Transverse colon (tissue), 4 donors: ENCODE results near the gene ATG2B. TPM values are rescaled to one million over a fixed set of nuclear protein-coding genes. Genes with fewer than 3 reads are reported as not detected.

Experiments used
- DNase-seq: peaks from one replicate; pipeline ENCODE4 v3.0.0-alpha.2; 2019
- H3K27ac ChIP-seq, 4 donors: fragments of 200-600 bp; sonication (generic); 2 replicates each; pipeline ENCODE4 v1.5.1; 2016 to 2018; ENCODE audit warnings: inconsistent platforms in 4 of 4
- H3K27me3 ChIP-seq: fragments of 200-600 bp; sonication (generic); 2 replicates; pipeline ENCODE4 v1.5.1; 2017; ENCODE audit warnings: inconsistent platforms
- H3K36me3 ChIP-seq, 4 donors: fragments of 200-600 bp; sonication (generic); 2 replicates each; pipeline ENCODE4 v1.5.1; 2017 to 2019; ENCODE audit warnings: inconsistent platforms in 4 of 4
- H3K4me1 ChIP-seq, 4 donors: fragments of 200-600 bp; sonication (generic); 2 replicates each; pipeline ENCODE4 v1.5.1; 2017 to 2020; ENCODE audit warnings: inconsistent platforms in 4 of 4
- H3K4me3 ChIP-seq, 4 donors: fragments of 200-600 bp; sonication (generic); 1 replicate in 1 of 4; 2 replicates in 3 of 4; pipeline versions ENCODE4 v1.5.1 to v1.6.1; 2017 to 2019; ENCODE audit warnings: inconsistent platforms in 4 of 4
- H3K9me3 ChIP-seq, 2 donors: fragments of 200-600 bp; sonication (generic); 2 replicates each; pipeline ENCODE4 v1.5.1; 2017 to 2019; ENCODE audit warnings: inconsistent platforms in 2 of 2
- EP300 ChIP-seq: sonication (generic); formaldehyde crosslinking; IDR thresholded peaks from one replicate; pipeline ENCODE4 v1.6.1; 2017; ENCODE audit warnings: antibody characterized with exemption, low read depth
- POLR2A ChIP-seq: fragments of 450-650 bp; IDR thresholded peaks from one replicate; pipeline ENCODE4 v1.6.1; 2016; ENCODE audit warnings: antibody characterized with exemption, mild to moderate bottlenecking, moderate library complexity
- POLR2AphosphoS5 ChIP-seq, 3 donors: sonication (generic); formaldehyde crosslinking; IDR thresholded peaks; one replicate each; pipeline ENCODE4 v1.6.1; 2016; ENCODE audit warnings: antibody characterized with exemption in 3 of 3
- WGBS, 2 donors: methylation state at CpG; one replicate each; pipeline ENCODE4 v1.1.5; 2018; ENCODE audit warnings: low coverage in 1 of 2; 5-methylcytosine and 5-hydroxymethylcytosine counted together
- in situ Hi-C, 4 donors: fragments of 200-750 bp; cut with MboI; loops; one replicate each; pipeline versions ENCODE4 v1.15.0 to v1.15.1; 2017; ENCODE audit warnings: low sequenced_read_pairs in 3 of 4, low pct_ligation_motif_present in 1 of 4, low pct_unique_long_range_greater_than_20kb in 1 of 4
- intact Hi-C: fragments of 100-400 bp; cut with DNase I; formaldehyde crosslinking; loops from one replicate; pipeline ENCODE4 v1.15.1; 2023; ENCODE audit warnings: low total_unique reads
- total RNA-seq, 4 donors: library from RNA; depleted of rRNA; stranded (reverse); fragments of >200 nt; gene quantifications; one replicate each; pipeline ENCODE4 v1.1.0, GENCODE V29; 2016
- TF ChIP-seq, protein P1 (sequence below), 5 experiments: fragments of 200-600 bp in 3 of 5; fragments of 450-650 bp in 2 of 5; sonication (generic) in 3 of 5; IDR thresholded peaks; 1 replicate in 2 of 5; 2 replicates in 3 of 5; pipeline ENCODE4 v1.5.1; 2016 to 2017; ENCODE audit warnings: antibody characterized with exemption in 5 of 5, inconsistent platforms in 3 of 5, mild to moderate bottlenecking in 2 of 5, moderate library complexity in 1 of 5

ATG2B gene
- total RNA-seq, 4 donors from 2014 or later: 30.7 to 47.5 (median 42.7) TPM

DNA sequence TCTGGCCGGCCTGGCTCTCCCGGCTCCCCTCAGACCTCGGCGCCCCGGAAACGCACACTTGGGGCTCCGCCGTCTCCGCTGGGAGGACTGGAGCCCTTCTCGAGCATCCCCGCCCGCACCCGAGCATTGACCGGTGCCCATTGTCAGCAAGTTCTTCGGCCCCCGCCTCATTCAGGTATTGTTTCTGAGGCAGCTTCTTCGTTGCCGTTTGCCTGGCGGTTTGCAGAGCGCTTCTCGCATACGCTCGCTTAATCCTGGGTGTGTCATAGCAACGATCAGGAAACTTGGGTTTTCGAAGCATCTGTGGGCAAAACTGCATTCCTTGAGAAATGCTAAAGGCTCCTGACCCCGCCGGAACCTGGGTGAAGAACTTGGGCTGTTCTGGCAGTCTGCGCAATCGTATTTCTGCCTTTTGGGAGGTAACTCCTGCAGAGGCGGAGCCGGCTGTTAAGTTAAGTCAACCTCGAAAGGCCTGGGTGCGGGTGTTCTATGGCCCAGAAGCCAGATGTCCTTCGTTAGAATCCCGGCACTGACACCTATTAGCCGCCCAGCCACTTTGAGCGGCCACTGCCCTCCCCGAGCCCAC lies 703 bp upstream of the ATG2B start:
- DNase-seq: peak; percentile 79
- intact Hi-C loops: no loop called here
- in situ Hi-C loops: no loop called here
- peaks cover 9 to 55% (median 28%) of the 10 kb centered on the region in 4 donors for H3K4me1 ChIP-seq
- peak overlapping the region; percentile 68 to 98 (median 92) for H3K4me3 ChIP-seq
- H3K27me3 ChIP-seq: no peaks in the 10 kb centered on the region
- TF ChIP-seq POLR2A: peak; percentile 78
- TF ChIP-seq, protein P1, sequence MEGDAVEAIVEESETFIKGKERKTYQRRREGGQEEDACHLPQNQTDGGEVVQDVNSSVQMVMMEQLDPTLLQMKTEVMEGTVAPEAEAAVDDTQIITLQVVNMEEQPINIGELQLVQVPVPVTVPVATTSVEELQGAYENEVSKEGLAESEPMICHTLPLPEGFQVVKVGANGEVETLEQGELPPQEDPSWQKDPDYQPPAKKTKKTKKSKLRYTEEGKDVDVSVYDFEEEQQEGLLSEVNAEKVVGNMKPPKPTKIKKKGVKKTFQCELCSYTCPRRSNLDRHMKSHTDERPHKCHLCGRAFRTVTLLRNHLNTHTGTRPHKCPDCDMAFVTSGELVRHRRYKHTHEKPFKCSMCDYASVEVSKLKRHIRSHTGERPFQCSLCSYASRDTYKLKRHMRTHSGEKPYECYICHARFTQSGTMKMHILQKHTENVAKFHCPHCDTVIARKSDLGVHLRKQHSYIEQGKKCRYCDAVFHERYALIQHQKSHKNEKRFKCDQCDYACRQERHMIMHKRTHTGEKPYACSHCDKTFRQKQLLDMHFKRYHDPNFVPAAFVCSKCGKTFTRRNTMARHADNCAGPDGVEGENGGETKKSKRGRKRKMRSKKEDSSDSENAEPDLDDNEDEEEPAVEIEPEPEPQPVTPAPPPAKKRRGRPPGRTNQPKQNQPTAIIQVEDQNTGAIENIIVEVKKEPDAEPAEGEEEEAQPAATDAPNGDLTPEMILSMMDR (IDR thresholded peaks at IDR 0.05): no peak
- peak; percentile 49 to 73 (median 71) for TF ChIP-seq POLR2AphosphoS5 (IDR thresholded peaks at IDR 0.05)
- no peaks in the 10 kb centered on the region for H3K36me3 ChIP-seq
- WGBS, 2 donors: 1% methylated on average over 36 of the region's 38 CpGs; no CpG with 5 or more reads in 1 of the 2 donors
- no peaks in the 10 kb centered on the region for H3K9me3 ChIP-seq
- peak overlapping the region; percentile 94 to 98 (median 97) for H3K27ac ChIP-seq

DNA sequence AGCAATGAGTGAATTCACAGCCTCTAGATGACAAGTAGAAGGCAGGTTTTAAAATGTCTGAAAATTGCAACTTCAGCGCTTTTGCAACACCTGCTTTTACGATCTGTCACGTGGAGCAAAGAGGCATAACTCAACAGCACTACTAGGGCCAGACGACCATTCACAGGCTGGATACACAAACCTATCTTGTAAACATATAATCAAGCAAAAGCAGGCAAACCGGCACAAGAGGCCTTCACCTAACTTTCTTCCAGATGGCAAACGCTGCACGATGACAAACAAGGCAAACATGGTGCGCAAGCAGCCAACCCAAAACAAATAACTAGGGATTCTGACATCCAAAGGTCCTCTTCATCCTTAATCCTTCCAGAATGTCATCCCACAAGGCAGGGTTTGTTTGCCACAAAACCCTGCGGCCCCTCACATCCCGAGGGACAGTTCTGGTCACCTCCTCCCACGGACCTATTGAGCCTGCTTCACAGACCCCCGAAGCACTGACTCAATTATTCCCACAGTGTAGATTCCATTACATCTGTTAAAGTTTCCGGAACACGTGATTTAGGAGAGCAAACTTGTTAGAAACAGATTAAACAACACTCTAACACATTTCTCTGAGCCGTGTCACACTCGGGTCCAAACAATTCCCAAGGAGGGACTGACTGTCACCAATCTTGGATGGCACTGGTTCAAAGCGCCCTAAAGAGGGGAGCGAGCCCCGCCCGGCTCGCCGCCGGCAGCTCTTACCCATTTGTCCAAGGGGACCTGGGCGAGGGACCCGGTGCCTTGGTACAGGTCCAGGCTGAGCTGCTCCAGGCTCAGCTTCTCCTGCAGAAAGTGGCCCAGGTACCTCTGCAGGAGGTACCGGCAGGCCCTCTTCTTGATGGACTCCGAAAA lies 823 bp downstream of the ATG2B start:
- H3K4me3 ChIP-seq: peak overlapping the region; percentile 70 to 98 (median 92)
- DNase-seq: peak; percentile 68
- H3K27me3 ChIP-seq: no peaks in the 10 kb centered on the region
- no peaks in the 10 kb centered on the region for H3K36me3 ChIP-seq
- 0 to 1% methylated on average over 4 to 27 of the region's 27 CpGs for WGBS, 2 donors
- intact Hi-C loops (no loop called here), in situ Hi-C loops (no loop called here)
- H3K4me1 ChIP-seq: peaks cover 9 to 55% (median 28%) of the 10 kb centered on the region in 4 donors
- peak overlapping the region; percentile 94 to 98 (median 97) for H3K27ac ChIP-seq
- peak; percentile 77 for TF ChIP-seq POLR2A
- no peak for TF ChIP-seq EP300
- TF ChIP-seq, protein P1 (IDR thresholded peaks at IDR 0.05): peak in 1 of 5 experiments; percentile 9
- TF ChIP-seq POLR2AphosphoS5 (IDR thresholded peaks at IDR 0.05): peak; percentile 75 to 82 (median 75)
- H3K9me3 ChIP-seq: no peaks in the 10 kb centered on the region

DNA sequence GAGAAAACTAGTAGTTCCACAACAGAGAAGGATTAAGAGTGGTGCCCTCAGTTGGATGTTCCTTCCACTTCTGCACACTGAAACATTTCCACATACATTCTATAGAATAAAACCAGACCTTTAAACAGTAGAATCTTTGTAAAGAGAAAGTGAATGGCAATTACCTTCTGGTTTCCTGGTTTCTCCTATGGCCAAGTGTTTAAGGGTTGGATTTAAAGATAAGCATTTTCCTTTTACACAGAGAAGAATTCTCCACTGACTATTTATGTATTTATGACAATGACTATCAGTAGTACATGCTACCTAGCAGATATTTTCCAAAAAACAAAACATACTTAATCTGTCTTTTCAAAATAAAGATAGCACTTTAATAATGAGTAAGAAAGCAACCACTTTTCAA lies 3.2 kb downstream of the ATG2B start:
- Histone ChIP-seq H3K27ac (peak overlapping the region in 2 of 4 donors; percentile 8 to 36), H3K4me3 (no peak overlapping the region), H3K27me3 (no peaks in the 10 kb centered on the region), H3K36me3 (no peaks in the 10 kb centered on the region), H3K4me1 (peaks cover 9 to 35% (median 17%) of the 10 kb centered on the region in 4 donors), H3K9me3 (no peaks in the 10 kb centered on the region)
- DNase-seq: no peak
- intact Hi-C loops (no loop called here), in situ Hi-C loops (no loop called here)
- TF ChIP-seq POLR2A (no peak), POLR2AphosphoS5 (IDR thresholded peaks at IDR 0.05) (no peak), EP300 (no peak)
- TF ChIP-seq, protein P1 (IDR thresholded peaks at IDR 0.05): no peak

DNA sequence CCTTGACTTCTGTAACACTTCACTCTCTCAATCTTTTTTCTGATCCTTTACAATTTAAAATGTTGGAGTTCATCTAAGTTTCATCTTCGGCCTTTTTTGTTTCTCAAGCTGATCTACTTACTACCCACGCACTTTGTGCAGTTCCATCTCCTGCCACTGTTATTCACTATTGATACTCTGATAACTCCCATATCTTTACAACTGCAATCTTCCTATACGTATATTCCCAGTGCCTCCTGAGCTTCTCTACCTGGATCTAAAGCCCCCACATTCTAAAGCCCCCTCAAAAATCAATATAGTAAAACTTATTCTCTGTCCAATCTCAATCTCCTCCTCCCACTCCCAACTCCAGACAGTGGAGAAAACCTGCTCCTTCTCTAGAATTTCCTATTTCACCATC lies 5.9 kb downstream of the ATG2B start:
- intact Hi-C loops: no loop called here
- Histone ChIP-seq H3K9me3 (no peaks in the 10 kb centered on the region), H3K27ac (no peak overlapping the region), H3K4me1 (peaks cover 5 to 30% (median 16%) of the 10 kb centered on the region in 4 donors), H3K27me3 (no peaks in the 10 kb centered on the region), H3K4me3 (no peak overlapping the region), H3K36me3 (no peaks in the 10 kb centered on the region)
- 86 to 94% methylated on average over 3 of the region's 3 CpGs for WGBS, 2 donors
- TF ChIP-seq POLR2A (no peak), POLR2AphosphoS5 (IDR thresholded peaks at IDR 0.05) (no peak), EP300 (no peak)
- TF ChIP-seq, protein P1 (IDR thresholded peaks at IDR 0.05): no peak
- DNase-seq: no peak
- in situ Hi-C loops: no loop called here
